NCI-H524 treated with DMSO at 0.1 percent for 48 hours (cell line): ENCODE measurements around the gene MFAP2.
"Not testable (repeated sequence)": the region's sequence is repeated elsewhere in the genome, so short reads cannot be mapped to it uniquely, and the experiment has no call there.

ENCODE experiments used
- DNase-seq: peaks from one replicate; lab custom pipeline; 2025; lab: John Stamatoyannopoulos, UW

Gene MFAP2

GRCh38 chr1:16961297-16962133, 18.9 kb downstream of the MFAP2 start:
- no peak for DNase-seq

GRCh38 chr1:16960560-16961296, 19.7 kb downstream of the MFAP2 start:
- DNase-seq: no peak

GRCh38 chr1:16958475-16958874, 21.9 kb downstream of the MFAP2 start:
- DNase-seq: no peak

GRCh38 chr1:16957731-16958130, 22.7 kb downstream of the MFAP2 start:
- DNase-seq: no peak

DNA sequence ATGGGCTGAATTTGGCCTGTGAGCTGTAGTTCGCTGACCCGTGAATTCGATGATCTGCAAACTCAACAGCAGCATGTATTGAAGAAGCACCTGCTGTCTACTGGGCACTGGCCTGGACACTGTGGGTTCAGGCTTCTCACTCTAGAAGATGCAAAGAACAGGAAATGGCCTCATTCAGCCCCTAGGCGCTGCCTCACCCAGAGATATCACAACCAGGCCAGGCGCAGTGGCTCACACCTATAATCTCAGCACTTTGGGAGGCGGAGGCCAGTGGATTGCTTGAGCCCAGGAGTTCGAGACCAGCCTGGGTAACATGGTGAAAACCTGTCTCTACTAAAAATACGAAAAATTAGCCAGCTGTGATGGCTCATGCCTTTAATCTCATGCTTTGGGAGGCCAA, 23.6 kb downstream of the MFAP2 start:
- no peak for DNase-seq

DNA sequence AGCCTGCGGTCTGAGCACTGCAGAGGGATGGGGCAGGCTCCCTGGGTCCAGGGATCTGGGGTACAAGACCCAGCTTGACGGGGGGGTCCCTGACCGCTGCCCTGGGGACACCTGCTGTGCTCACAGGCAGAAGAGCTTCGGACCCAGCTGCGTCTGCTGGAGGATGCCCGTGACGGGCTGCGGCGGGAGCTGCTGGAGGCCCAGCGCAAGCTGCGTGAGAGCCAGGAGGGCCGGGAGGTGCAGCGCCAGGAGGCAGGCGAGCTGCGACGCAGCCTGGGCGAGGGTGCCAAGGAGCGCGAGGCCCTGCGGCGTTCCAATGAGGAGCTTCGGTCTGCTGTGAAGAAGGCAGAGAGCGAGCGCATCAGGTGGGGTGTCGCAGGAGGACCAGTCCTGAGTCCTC, 25.2 kb downstream of the MFAP2 start:
- no peak for DNase-seq

- DNase-seq: no peak
These were observed 25.8 kb downstream of the MFAP2 start for GRCh38 chr1:16954579-16954978.

DNA sequence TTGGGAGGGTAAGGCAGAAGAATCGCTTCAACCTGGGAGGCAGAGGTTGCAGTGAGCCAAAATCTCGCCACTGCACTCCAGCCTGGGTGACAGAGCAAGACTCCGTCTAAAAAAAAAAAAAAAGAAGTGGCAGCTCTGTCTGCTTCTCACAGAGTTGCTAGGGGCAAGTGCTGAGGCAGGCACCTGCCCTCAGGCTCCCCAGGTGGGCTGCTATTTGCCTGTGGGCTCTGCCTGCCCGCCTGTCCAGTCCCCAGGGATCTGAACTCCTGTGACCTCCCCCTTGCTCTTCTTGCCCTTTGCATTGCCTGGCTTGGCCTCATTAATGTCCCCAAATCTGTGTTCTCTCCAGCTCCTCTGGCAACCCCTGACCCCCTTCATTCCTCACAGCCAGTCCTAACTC, 28.0 kb downstream of the MFAP2 start:
- DNase-seq: not testable (repeated sequence)

DNA sequence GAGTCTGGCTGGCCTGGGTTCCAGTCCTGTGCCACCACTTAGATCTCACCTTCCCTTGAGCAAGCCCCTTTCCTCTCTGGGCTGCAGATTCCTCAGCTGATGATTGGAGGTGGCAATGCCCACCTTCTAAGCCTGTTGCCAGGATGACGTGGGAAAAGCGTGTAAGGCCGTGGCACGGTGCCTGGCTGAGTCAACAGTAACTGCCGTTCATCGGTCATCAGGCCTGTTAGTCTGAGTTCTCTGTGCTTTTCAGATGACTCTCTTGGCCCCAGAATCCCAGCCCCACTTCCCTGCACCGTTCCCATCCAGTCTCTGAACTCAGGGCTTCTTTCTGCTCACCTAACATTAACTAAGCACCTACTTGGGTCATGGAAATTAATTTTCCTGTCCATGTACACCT, 31.4 kb downstream of the MFAP2 start:
- DNase-seq: not testable (repeated sequence)

- not testable (repeated sequence) for DNase-seq
These were observed 32.0 kb downstream of the MFAP2 start for GRCh38 chr1:16948282-16948891.

DNA sequence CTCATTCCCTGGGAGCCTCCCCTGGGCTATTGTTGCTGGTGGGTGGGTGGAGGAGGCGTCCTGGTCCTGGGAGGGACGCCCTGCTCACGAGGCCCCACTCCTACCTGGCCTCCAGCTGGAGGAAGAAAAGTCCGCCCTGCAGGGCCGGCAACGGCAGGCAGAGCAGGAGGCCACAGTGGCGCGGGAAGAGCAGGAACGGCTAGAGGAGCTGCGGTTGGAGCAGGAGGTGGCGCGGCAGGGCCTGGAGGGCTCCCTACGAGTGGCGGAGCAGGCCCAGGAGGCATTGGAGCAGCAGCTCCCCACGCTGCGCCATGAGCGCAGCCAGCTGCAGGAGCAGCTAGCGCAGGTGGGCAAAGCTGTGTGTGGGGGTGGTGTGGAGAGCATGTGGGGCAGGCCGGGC, 33.8 kb downstream of the MFAP2 start:
- DNase-seq: no peak

GRCh38 chr1:16946185-16946584, 34.2 kb downstream of the MFAP2 start:
- not testable (repeated sequence) for DNase-seq

DNA sequence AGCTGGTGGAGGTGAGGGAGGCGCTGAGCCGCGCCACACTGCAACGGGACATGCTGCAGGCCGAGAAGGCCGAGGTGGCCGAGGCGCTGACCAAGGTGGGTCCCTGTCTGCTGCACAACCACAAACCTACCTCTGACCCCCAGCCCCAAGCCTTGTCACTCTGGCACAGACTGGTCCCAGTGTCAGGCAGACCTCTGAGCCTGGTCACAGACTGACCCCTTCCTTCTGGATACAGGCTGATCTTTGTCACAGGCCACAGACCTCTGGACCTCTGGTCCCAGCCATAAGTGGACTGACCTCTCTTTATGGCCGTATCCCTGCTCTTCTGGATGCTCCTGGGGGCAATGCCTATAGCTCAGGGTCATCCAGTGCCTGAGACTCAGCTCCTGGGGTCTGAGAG, 34.9 kb downstream of the MFAP2 start:
- not testable (repeated sequence) for DNase-seq

DNA sequence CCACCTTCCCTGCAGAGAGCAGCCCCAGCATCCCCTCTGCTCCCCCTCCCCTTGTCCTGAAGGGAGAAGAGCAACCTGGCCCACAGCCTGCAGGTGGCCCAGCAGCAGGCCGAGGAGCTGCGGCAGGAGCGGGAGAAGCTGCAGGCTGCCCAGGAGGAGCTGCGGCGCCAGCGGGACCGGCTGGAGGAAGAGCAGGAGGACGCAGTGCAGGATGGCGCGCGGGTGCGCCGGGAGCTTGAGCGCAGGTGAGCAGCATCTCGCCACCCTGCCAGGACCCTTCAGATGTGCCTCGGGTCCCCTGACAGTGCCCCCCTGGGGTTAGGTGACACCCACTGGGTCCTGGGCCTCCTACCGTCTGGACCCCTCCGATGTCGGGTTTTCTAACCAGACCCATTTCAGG, 36.4 kb downstream of the MFAP2 start:
- no peak for DNase-seq

DNA sequence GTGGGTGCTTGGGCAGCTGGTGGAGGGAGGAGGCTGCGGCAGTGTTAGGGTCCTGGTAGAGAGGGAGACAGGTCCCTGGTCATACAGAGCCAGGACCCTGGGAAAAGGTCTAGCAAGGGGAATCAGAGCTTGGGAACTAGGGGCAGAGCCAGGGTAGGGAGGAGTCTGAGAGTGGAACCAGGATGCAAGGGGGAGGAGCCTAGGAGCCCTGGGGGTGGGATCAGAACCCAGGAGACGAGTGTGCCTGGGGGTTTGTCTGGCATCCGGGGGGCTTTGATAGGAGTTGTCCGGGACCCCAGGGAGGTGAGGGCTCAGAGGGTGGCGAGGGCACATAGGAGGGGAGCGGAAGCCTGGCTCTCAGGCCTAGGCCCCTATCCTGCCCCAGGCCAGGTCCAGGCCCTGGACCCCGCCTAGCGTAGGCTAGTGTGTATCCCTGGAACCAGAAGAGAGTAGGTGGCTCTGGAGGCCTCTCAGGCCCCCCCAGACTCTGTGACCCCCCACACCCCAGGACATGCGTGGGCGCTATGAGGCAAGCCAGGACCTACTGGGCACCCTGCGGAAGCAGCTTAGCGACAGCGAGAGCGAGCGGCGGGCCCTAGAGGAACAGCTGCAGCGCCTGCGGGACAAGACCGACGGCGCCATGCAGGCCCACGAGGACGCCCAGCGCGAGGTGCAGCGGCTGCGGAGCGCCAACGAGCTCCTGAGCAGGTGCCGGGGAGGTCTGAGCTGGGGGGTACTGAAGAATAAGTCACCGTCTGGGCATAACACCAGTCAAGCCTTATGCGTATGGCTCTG, 40.8 kb downstream of the MFAP2 start:
- not testable (repeated sequence) for DNase-seq

DNA sequence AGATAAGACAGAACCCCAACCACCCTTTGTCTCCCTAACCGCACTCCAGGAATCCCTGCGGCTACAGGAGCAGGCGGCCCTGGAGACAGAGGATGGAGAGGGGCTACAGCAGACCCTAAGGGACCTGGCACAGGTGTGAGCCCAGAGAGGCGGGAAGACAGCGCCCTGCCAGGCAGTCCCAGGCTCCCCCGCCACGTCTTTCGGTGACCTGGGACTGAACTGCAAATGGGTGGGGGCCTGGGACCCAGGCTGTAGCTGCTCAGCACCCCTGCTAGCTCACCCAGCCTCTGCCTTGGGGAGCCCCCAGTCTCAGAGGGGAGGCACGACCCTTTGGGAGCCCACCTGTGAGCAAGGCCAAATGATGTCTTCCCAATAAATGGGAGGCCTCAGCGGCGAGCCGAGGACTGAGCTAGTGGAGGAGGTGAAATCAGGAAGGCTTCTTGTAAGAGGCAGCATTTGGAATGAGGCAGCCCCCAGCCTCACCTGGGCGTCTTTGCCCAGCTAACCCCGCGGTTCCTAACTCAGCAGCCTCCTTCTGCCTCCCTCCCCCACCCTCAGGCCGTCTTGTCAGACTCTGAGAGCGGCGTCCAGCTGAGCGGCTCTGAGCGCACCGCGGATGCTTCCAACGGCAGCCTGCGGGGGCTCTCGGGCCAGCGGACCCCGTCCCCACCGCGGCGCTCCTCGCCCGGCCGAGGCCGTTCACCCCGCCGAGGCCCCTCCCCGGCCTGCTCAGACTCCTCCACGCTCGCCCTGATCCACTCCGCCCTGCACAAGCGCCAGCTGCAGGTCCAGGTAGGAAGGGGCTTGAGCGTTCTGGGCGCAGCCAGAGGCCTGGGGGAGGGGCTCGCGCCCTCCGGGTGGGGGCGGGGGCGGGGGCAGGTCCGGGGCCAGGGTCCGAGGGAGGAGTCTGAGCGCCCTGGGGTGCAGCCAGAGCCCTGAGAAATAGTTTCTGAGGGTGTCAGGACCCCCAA, 41.8 kb downstream of the MFAP2 start:
- no peak for DNase-seq

GRCh38 chr1:16936580-16936979, 43.8 kb downstream of the MFAP2 start:
- DNase-seq: not testable (repeated sequence)

DNA sequence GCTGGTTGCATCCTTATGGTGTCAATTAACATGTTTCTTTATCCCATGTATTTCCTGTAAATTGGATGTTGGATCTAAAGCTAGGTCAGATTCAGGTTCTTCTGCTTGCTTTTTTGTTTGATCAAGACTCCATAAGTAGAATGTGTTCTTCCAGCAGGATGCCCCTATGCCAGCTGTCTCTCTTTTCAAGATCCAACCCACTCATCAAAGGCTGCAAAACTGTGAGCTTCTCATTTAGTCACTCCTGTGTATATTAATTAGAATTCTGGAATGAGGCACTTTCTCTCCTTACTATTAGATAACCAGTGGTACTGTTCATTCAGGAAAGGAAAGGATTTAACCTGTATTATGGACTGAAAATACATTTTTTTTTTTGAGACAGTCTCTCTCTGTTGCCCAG, 46.5 kb downstream of the MFAP2 start:
- not testable (repeated sequence) for DNase-seq

DNA sequence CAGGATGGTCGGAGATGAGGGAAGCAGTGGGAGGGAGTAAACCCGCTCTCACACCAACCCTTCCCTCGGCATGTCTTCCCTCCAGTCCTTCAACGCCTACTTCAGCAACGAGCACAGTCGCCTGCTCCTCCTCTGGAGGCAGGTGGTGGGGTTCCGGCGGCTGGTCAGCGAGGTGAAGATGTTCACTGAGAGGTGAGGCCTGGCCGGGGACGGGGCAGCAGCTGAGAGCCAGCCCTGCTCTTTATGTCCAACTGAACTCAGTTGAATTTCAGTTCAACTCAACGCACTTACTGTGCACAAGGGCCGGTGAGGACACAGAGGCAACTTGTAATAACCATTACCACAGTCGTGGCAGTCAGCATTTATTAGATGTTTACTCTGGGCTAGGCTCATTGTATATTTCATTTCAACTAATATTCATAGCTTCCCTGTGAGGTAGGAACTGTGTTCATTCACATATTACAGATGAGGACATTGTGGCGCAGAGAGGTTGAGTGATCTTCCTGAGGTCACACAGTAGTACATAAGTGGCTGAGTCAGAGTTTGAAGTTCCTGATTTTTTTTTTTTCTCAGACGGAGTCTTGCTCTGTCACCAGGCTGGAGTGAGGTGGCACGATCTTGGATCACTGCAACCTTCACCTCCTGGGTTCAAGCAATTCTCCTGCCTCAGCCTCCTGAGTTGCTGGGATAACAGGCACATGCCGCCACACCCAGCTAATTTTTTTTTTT, 49.0 kb downstream of the MFAP2 start:
- DNase-seq: not testable (repeated sequence)
